Stimulated activated CD8-positive, alpha-beta memory T cell treated with anti-CD3 and anti-CD28 coated beads, Interleukin-7, amount 100 ng/mL, for 48 hours (primary cell): ENCODE results near the gene HLA-DMA.
"Not testable (repeated sequence)": the region's sequence is repeated elsewhere in the genome, so short reads cannot be mapped to it uniquely, and the experiment has no call there.

Experiments
- DNase-seq, 2 donors: peaks; one replicate each; pipeline ENCODE4 v3.0.0-alpha.2; 2020; ENCODE audit warnings: low read depth in 1 of 2; ENCODE audit errors: extremely low read depth in 1 of 2

HLA-DMA gene

GRCh38 chr6:32956176-32956575 lies 3.3 kb upstream of the HLA-DMA start:
- DNase-seq = no peak

- DNase-seq = no peak
Measured at GRCh38 chr6:32954986-32955802, 2.3 kb upstream of the HLA-DMA start.

GRCh38 chr6:32954267-32954666 lies 1.4 kb upstream of the HLA-DMA start:
- no peak for DNase-seq

DNA sequence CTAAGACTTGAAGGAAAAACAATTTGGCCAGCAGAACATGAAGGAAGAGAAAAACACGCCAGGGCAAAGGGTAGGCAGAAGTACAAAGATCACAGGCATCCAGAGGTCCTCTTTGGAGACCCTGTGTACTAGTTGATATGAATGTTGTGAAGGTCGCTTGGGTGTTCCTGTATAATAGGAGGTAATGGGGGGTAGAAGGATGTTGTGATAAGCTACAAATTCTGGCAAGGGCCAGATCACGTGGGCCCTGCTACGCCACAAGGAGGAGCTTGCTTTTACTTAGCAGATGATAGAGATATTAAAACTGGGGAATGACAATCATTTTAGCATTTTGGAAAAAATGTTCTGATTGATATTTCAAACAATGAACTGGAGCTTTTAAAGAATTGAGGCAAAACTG lies 878 bp upstream of the HLA-DMA start:
- DNase-seq = no peak

DNA sequence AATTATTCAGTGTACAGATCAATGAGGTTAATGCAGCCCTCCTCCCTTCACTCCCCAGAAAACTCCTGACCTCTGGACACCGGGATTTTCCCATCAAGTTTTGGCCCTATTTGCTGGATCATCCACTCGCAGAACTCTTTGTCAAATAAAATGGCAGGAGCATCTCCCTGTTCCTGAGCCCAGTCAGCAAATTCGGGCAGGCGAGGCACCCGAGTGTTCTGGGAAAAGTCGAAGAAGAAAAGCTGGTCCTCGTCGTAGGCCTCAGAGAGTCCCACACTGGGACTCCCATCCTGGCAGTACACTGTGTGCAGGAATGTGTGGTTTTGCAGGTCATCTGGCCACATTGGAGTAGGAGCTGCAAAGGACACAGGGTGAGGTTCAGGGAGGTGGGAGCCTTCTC lies 2.4 kb downstream of the HLA-DMA start:
- DNase-seq = no peak

- DNase-seq = no peak
Measured at GRCh38 chr6:32950010-32950409, 2.9 kb downstream of the HLA-DMA start.

DNA sequence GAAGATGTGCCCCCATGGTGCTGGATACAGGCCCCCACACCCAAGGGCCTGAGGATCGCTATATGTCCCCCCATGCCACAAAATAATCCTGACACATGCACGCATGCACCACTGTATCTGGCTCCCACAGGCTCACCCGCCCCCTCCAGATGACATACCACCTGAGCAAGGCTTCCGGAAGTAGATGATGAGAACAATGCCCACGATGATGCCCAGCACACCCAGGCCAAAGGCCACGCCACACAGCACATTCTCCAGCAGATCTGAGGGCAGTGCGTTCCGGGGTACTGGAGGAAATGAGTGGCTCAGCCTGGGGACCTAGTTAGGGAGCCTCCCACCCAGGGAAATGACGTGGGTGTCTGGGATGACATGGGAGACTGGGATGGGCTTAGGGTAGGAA lies 3.8 kb downstream of the HLA-DMA start:
- DNase-seq = no peak

GRCh38 chr6:32947552-32948465 lies 5.1 kb downstream of the HLA-DMA start:
- DNase-seq = no peak

DNA sequence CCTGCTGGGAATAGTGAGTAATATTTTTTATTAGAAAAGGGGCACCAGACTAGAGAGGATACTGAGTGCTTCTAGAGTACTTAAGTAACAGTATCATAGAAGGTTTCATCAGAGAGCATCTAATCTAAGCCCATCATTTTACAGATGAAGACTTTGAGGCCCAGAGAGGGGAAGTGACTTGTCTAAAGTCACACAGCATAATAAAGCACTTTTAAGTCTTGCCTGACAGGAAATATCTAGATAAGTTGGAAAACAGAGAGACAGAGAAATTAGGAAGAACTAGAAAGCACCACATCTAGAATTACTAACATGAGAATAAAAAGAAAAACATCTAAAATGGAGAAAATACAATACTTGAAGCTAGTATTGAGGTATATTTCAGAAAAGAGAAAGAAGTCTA lies 6.0 kb downstream of the HLA-DMA start:
- DNase-seq = no peak

DNA sequence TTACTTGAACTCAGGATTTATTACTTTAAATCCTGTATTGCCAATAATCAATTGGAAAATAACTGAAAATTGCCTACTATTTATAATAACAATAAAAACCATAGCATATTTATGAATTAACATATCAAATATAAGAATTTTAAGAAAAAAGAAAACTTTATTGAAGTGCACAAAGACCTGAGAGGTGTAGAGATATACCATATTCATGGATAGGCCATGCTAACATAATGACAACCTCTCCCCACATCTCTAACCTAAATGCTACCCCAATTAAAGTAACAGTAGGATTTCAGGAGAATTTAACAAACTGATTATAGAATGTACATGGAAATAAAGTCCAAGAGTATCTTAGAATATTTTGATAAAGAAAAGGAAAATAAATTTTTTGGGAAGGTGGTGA lies 6.9 kb downstream of the HLA-DMA start:
- DNase-seq = no peak

DNA sequence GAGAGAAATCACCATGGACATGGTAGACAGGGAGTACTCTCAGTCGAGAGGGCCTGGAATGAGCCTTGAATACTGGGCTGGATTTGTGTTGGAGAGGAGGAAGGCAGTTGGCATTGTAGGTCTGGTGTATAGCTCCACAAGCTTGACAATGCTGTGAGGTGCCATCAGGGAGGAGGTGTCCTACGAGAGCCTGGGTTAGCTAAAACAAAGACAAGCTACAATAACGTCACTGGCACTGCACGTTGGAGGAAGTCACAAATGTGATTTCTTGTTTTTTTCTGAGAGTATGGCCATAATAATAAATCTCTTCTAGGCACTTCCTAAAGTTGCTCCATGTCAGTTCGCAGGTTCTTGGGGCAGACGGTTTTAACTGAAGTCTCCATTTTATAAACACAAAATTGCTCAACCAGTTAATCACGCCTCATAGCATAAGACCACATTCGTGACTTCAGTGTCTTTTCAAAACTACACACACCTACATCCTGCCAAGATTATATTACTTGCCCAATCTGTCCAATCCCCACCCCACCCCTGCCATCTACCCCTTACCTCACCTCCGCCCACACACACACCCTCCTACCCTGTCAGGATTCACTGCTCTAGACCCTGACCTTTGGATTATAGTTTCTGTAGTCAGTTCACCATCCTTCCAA lies 7.7 kb downstream of the HLA-DMA start:
- no peak for DNase-seq

GRCh38 chr6:32943864-32944649 lies 8.8 kb downstream of the HLA-DMA start:
- DNase-seq = no peak

DNA sequence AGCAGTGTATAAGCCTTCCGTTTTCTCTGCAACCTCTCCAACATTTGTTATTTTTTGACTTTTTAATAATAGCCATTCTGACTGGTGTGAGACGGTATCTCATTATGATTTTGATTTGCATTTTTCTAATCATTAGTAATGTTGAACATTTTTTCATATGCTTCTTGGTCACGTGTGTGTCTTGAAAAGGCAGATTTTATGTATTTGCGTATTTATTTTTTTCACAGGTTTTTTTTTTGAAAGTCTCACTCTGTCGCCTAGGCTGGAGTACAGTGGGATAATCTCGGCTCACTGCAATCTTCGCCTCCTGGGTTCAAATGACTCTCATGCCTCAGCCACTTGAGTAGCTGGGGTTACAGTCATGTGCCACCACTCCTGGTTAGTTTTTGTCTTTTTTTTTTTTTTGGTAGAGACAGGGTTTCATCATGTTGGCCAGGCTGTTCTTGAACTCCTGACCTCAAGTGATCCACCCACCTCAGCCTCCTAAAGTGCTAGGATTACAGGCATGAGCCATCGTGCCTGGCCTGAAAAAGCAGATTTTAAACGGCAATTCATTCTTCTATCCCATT lies 10.3 kb downstream of the HLA-DMA start:
- DNase-seq = not testable (repeated sequence)

DNA sequence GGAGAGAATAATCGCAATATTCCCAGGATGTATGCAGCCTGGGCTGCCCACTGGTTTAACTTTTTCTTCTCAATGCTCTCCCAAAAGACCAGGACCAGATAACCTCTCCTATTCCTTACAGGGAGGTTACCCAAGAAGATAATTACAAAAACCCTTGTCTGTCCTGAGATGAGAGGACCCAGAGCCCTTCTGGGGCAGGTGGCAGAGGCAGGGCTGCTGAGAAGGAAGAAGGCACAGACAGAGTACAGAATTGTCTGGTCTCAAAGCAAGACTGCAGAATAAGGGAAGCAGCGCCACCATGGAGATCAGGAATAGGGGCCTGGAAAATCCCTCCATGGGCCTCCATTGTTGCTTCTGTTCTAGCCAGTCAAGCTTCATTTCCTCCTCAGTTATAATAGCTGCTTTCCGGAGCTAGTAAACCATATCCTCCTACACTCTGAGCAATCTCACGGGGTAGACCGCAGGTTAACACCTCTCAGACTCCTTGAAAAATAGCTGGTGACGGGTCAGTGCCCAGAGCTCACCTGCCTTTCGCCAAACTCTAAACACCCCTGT lies 11.6 kb downstream of the HLA-DMA start:
- no peak for DNase-seq

GRCh38 chr6:32940656-32941213 lies 12.2 kb downstream of the HLA-DMA start, which contains the start of gene HLA-DMB:
Gene HLA-DMB, minus strand, starts transcription at chr6:32941028. Its CDS starts 221 bp downstream, at chr6:32940807.
- no peak for DNase-seq

- no peak for DNase-seq
Measured at GRCh38 chr6:32938494-32938893, 14.4 kb downstream of the HLA-DMA start.

GRCh38 chr6:32937230-32937633 lies 15.7 kb downstream of the HLA-DMA start:
- no peak for DNase-seq

- no peak for DNase-seq
Measured at GRCh38 chr6:32936239-32937152, 16.4 kb downstream of the HLA-DMA start.
